Spleen (tissue), 11 donors: ENCODE measurements around the gene FMOD. TPM values are rescaled to one million over a fixed set of nuclear protein-coding genes. Genes with fewer than 3 reads are reported as not detected.

ENCODE experiments used
- DNase-seq: peaks from one replicate; pipeline ENCODE4 v3.0.0-alpha.2; 2020
- H3K27ac ChIP-seq, 8 donors: fragments of 200-600 bp; sonication (generic) in 7 of 8; 1 replicate in 4 of 8; 2 replicates in 4 of 8; pipeline versions ENCODE4 v1.5.0 to v1.8.0; 2016 to 2021; ENCODE audit warnings: inconsistent platforms in 4 of 8, mild to moderate bottlenecking in 4 of 8, moderate library complexity in 1 of 8
- H3K27me3 ChIP-seq, 7 donors: fragments of 200-600 bp; sonication (generic) in 6 of 7; replicated peaks in 1 of 7; 1 replicate in 4 of 7; 2 replicates in 3 of 7; pipeline versions ENCODE4 v1.5.0 to v1.8.0; 2016 to 2021; ENCODE audit warnings: inconsistent platforms in 3 of 7, mild to moderate bottlenecking in 1 of 7
- H3K36me3 ChIP-seq, 6 donors: fragments of 200-600 bp; sonication (generic) in 5 of 6; 1 replicate in 4 of 6; 2 replicates in 2 of 6; pipeline versions ENCODE4 v1.5.0 to v1.8.0; 2016 to 2021; ENCODE audit warnings: inconsistent platforms in 2 of 6
- H3K4me1 ChIP-seq, 6 donors: fragments of 200-600 bp; sonication (generic) in 5 of 6; 1 replicate in 3 of 6; 2 replicates in 3 of 6; pipeline versions ENCODE4 v1.5.0 to v1.8.0; 2016 to 2021; ENCODE audit warnings: inconsistent platforms in 3 of 6
- H3K4me3 ChIP-seq, 8 donors: fragments of 200-600 bp; sonication (generic) in 7 of 8; 1 replicate in 4 of 8; 2 replicates in 4 of 8; pipeline versions ENCODE4 v1.5.0 to v1.8.0; 2016 to 2021; ENCODE audit warnings: inconsistent platforms in 4 of 8, mild to moderate bottlenecking in 4 of 8, moderate library complexity in 2 of 8
- H3K9me3 ChIP-seq, 8 donors: fragments of 200-600 bp; sonication (generic) in 7 of 8; 1 replicate in 4 of 8; 2 replicates in 4 of 8; pipeline versions ENCODE4 v1.5.0 to v1.8.0; 2016 to 2021; ENCODE audit warnings: inconsistent platforms in 4 of 8
- POLR2A ChIP-seq, 3 donors: fragments of 450-650 bp; IDR thresholded peaks; one replicate each; pipeline ENCODE4 v1.5.1; 2017; ENCODE audit warnings: antibody characterized with exemption in 3 of 3, mild to moderate bottlenecking in 1 of 3
- POLR2AphosphoS5 ChIP-seq, 3 donors: sonication (generic); formaldehyde crosslinking; IDR thresholded peaks; one replicate each; pipeline ENCODE4 v1.5.1; 2017; ENCODE audit warnings: antibody characterized with exemption in 3 of 3
- WGBS, 5 donors: extraction: QIAGEN DNeasy Blood & Tissue Kit in 3 of 5; methylation state at CpG; one replicate each; pipeline versions ENCODE4 v1.1.5 to v1.1.7; 2013 to 2018; 5-methylcytosine and 5-hydroxymethylcytosine counted together
- intact Hi-C: fragments of 100-400 bp; cut with DNase I; formaldehyde crosslinking; loops from one replicate; pipeline ENCODE4 v1.15.0; 2023; ENCODE audit warnings: low total_unique reads
- polyA plus RNA-seq, 3 donors: library from polyadenylated mRNA; stranded (reverse); fragments of 200-250 nt; gene quantifications; one replicate each; pipeline ENCODE4 v1.2.1, GENCODE V29; 2013
- total RNA-seq, 7 donors: library from RNA; depleted of rRNA in 3 of 7; stranded (reverse); fragments of >200 nt in 3 of 7; fragmentation: NEBNext Ultra II Directional in 4 of 7; extraction: Animal tissue kit (Norgen Biotek cat#: 25700) in 4 of 7; gene quantifications; one replicate each; pipeline versions ENCODE4 v1.1.0 to v1.2.1, GENCODE V29; 2016 to 2021
- TF ChIP-seq, protein P1 (sequence below), 11 experiments: fragments of 200-600 bp in 7 of 11; fragments of 450-650 bp in 4 of 11; sonication (generic) in 4 of 11; IDR thresholded peaks in 8 of 11; conservative IDR thresholded peaks in 3 of 11; 1 replicate in 7 of 11; 2 replicates in 4 of 11; pipeline versions ENCODE4 v1.4.0 to v1.8.0; 2016 to 2021; ENCODE audit warnings: antibody characterized with exemption in 11 of 11, inconsistent platforms in 4 of 11, mild to moderate bottlenecking in 1 of 11
- donor health status: healthy with polysubstance abuse.
- donor health status: DM: no; HTN: no; CAD: no; lungs with moderate emphysema.
- donor health status: DM: no; HTN: no; CAD: no.
- donor health status: Bipolar disorder and iron deficiency.
- donor health status: healthy.
- donor health status: DM: no; HTN: no; CAD: no.
- donor health status: DM: yes; HTN: yes; CAD: no.

FMOD gene
- total and polyA plus RNA-seq, 10 donors = 4.5 to 30.0 (median 17.0) TPM

DNA sequence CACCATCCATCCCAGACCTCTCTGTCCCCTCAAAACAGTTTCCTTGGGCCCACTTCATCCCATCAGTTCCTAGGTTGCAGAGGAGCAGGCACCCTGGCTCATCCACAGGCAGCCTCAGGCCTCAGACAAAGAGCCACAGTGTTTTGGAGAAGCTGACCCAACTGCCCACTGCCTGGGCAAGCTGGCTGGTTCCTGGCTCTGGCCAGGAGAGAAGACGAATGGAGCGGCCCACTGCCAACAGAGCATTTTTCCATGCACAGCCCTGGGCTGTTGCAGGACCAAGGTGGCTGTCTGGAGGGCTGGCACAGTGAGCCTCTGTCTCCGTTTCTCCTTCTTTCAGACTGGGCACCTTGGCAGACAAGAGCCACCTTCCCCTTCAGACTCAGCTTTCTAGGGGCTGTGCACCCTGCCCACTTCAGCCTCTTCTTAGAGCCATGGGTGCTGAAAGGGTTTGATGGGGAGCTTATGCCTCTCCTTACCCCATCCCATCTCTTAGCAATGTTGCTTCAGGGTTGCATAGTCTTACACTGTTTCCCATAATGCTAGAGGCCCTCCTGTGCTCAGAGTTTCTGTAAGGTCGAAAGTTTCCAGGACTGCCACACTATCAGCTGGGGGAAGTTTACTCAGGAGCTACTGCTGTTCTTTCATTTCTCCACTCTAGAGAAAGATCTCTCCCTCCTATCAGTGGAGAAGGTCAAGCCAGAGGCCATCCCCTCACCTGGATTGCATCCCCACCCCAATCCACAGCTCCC is 973 bp downstream of the FMOD start:
- H3K27ac ChIP-seq = peak overlapping the region in 2 of 8 donors; percentile 33 to 50
- DNase-seq = no peak
- peaks cover 0 to 40% (median 0%) of the 10 kb centered on the region in 7 donors for H3K27me3 ChIP-seq
- 83 to 89% (median 84%) methylated on average over 4 of the region's 4 CpGs for WGBS, 5 donors
- intact Hi-C loops = loop anchor here (10.0 kb wide), 1 partner anchor 355 kb away; no protein-coding TSS in a partner anchor
- no peak for TF ChIP-seq POLR2A (IDR thresholded peaks at IDR 0.05)
- no peak for TF ChIP-seq POLR2AphosphoS5 (IDR thresholded peaks at IDR 0.05)
- H3K36me3 ChIP-seq = no peaks in the 10 kb centered on the region
- peaks cover 0 to 20% (median 5%) of the 10 kb centered on the region in 6 donors for H3K4me1 ChIP-seq
- no peaks in the 10 kb centered on the region for H3K9me3 ChIP-seq
- H3K4me3 ChIP-seq = peak overlapping the region in 1 of 8 donors; percentile 33

DNA sequence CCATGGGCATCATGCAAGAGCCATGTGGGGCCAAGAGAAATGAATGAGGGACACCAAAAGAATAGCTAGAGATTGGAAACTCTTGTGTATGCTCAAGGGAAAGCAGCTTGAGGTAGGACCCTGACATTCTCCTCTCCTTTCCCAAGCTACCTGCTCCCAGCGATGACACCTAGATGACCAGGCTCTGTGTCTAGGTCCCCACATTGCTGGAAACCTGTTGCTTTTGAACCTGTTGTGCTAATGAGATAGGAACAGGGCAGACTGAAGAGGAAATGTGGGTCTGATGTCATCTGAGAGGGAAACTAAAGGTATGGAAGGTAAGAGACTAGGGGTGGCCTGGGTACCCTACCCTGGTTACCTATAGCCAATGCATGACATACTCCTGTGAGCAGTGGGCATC is 1.8 kb downstream of the FMOD start:
- no peaks in the 10 kb centered on the region for H3K36me3 ChIP-seq
- no peaks in the 10 kb centered on the region for H3K9me3 ChIP-seq
- H3K4me3 ChIP-seq = no peak overlapping the region
- no peak for DNase-seq
- peaks cover 0 to 47% (median 0%) of the 10 kb centered on the region in 7 donors for H3K27me3 ChIP-seq
- no peak overlapping the region for H3K27ac ChIP-seq
- intact Hi-C loops = loop anchor here (10.0 kb wide), 1 partner anchor 356 kb away; no protein-coding TSS in a partner anchor
- H3K4me1 ChIP-seq = peaks cover 0 to 20% (median 5%) of the 10 kb centered on the region in 6 donors
- WGBS, 5 donors = 85 to 100% (median 100%) methylated on average over 1 of the region's 1 CpG
- TF ChIP-seq, protein P1, sequence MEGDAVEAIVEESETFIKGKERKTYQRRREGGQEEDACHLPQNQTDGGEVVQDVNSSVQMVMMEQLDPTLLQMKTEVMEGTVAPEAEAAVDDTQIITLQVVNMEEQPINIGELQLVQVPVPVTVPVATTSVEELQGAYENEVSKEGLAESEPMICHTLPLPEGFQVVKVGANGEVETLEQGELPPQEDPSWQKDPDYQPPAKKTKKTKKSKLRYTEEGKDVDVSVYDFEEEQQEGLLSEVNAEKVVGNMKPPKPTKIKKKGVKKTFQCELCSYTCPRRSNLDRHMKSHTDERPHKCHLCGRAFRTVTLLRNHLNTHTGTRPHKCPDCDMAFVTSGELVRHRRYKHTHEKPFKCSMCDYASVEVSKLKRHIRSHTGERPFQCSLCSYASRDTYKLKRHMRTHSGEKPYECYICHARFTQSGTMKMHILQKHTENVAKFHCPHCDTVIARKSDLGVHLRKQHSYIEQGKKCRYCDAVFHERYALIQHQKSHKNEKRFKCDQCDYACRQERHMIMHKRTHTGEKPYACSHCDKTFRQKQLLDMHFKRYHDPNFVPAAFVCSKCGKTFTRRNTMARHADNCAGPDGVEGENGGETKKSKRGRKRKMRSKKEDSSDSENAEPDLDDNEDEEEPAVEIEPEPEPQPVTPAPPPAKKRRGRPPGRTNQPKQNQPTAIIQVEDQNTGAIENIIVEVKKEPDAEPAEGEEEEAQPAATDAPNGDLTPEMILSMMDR (IDR thresholded peaks at IDR 0.05 in 8 of 11, conservative IDR thresholded peaks at IDR 0.05 in 3 of 11) = no peak
- TF ChIP-seq POLR2AphosphoS5 (IDR thresholded peaks at IDR 0.05) (no peak), POLR2A (IDR thresholded peaks at IDR 0.05) (no peak)

DNA sequence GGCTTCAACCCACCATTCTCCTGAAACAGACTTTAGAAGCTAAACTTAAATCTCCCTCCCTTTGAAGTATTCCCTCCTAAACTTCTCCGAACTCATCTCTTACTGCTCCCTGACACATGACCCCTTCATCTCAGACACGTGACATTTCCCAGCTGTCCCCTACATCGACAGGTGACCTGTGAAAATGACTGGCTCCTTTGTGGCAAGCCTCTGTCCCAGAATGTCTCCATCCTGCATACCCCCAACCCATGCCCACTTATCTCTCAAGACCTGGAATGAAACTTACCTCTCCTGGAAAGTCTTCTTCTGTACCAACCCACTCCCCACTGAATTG is 4.2 kb downstream of the FMOD start:
- H3K4me3 ChIP-seq = no peak overlapping the region
- intact Hi-C loops = loop anchor here (10.0 kb wide), 1 partner anchor 358 kb away; no protein-coding TSS in a partner anchor
- WGBS, 5 donors = 84 to 91% (median 90%) methylated on average over 3 of the region's 3 CpGs

DNA sequence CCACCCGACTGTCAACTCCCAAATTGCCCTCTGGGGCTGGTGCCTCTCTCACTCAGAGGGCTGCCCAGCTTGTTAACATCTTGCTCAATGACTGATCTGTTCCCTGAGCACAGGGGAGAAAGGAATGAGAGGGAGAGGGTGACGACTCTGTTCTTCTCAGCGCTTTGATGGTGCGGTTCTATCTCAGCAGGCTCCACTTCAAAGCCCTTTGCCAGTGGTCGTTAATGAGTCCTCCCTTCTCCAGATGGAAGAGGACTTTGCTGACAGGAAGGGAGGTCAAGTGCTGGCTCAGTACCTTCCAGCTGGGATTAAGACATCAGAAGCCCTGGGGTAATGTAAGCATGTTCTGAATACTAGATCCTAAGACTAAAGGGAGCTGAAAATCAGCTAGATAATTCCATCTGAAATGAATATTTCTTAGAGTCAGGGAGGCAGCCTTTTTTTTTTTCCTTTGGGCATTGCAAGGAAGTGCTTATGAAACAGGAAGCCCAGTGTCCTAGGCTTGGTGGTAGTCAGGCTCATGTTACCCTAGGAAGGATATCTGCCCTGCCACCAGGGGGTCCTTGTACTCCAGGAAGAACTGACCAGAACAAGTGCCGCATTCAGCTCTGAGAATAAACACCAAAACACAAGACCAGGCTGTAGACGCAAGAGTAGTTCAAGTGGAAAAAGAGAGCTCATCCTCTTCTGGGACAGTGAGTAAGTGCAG is 4.7 kb downstream of the FMOD start:
- H3K36me3 ChIP-seq = no peaks in the 10 kb centered on the region
- WGBS, 5 donors = 50 to 66% (median 60%) methylated on average over 7 of the region's 7 CpGs
- no peak for DNase-seq
- TF ChIP-seq POLR2A (IDR thresholded peaks at IDR 0.05) (no peak), POLR2AphosphoS5 (IDR thresholded peaks at IDR 0.05) (no peak)
- TF ChIP-seq, protein P1 (IDR thresholded peaks at IDR 0.05 in 8 of 11, conservative IDR thresholded peaks at IDR 0.05 in 3 of 11) = no peak
- H3K9me3 ChIP-seq = no peaks in the 10 kb centered on the region
- intact Hi-C loops = loop anchor here (10.0 kb wide), 1 partner anchor 359 kb away; no protein-coding TSS in a partner anchor
- peak overlapping the region in 3 of 8 donors; percentile 23 to 45 (median 30) for H3K27ac ChIP-seq
- H3K27me3 ChIP-seq = peaks cover 0 to 46% (median 0%) of the 10 kb centered on the region in 7 donors
- no peak overlapping the region for H3K4me3 ChIP-seq
- peaks cover 0 to 22% (median 9%) of the 10 kb centered on the region in 6 donors for H3K4me1 ChIP-seq

More for the DNA sequence above, 4.2 kb downstream of the FMOD start:
- TF ChIP-seq, protein P1 (IDR thresholded peaks at IDR 0.05 in 8 of 11, conservative IDR thresholded peaks at IDR 0.05 in 3 of 11) = no peak
- TF ChIP-seq POLR2A (IDR thresholded peaks at IDR 0.05) (no peak), POLR2AphosphoS5 (IDR thresholded peaks at IDR 0.05) (no peak)
- H3K36me3 ChIP-seq = no peaks in the 10 kb centered on the region
- peaks cover 0 to 28% (median 9%) of the 10 kb centered on the region in 6 donors for H3K4me1 ChIP-seq
- H3K9me3 ChIP-seq = no peaks in the 10 kb centered on the region
- no peak for DNase-seq
- H3K27me3 ChIP-seq = peaks cover 0 to 46% (median 0%) of the 10 kb centered on the region in 7 donors
- peak overlapping the region in 3 of 8 donors; percentile 23 to 45 (median 30) for H3K27ac ChIP-seq
